Esophagus squamous epithelium (tissue), 4 donors: ENCODE results near the gene PTK7.

ENCODE experiments used
- CTCF ChIP-seq, 6 experiments: fragments of 450-650 bp in 4 of 6; fragments of 200-600 bp in 2 of 6; sonication (generic) in 2 of 6; IDR thresholded peaks; one replicate each; pipeline ENCODE4 v1.5.1; 2016 to 2019; ENCODE audit warnings: antibody characterized with exemption in 6 of 6, mild to moderate bottlenecking in 4 of 6, moderate library complexity in 4 of 6
- POLR2A ChIP-seq, 4 donors: fragments of 450-650 bp; IDR thresholded peaks; one replicate each; pipeline ENCODE4 v1.6.1; 2017; ENCODE audit warnings: antibody characterized with exemption in 4 of 4, mild to moderate bottlenecking in 4 of 4, moderate library complexity in 3 of 4

DNA sequence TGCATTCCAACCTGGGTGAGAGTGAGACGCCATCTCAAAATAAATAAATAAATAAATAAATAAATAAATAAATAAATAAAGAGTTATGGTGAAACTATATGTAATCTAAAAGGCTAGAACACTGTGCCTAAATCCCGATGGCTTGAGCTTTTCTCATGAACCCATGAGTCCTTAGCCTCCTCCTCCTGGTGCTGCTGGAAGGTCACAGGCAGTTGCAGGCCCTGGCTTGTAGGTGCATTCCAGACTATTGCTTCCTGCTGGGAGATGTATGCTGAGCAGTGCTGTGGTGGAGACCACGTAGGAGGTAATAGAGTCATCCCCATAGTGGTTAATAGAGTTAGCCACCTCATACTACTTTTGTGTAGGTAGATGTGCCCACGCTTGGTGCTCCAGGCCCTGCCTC is 12.5 kb downstream of the PTK7 start:
- no peak for TF ChIP-seq CTCF (IDR thresholded peaks at IDR 0.05)
- TF ChIP-seq POLR2A (IDR thresholded peaks at IDR 0.05): peak in 1 of 4 donors; percentile 5
